Measurements from ENCODE around the gene EMC6.
A peak's percentile ranks its signal among the peaks of the same experiment; 100 is the strongest.

EMC6 gene

GRCh38 chr17:3636154-3636907 lies 32.3 kb upstream of the EMC6 start, which contains the start of the genes CTNS and SHPK:
TSS of gene CTNS (plus strand) at chr17:3636760. CDS start at chr17:3640207, 3,447 bp downstream.
TSS of gene SHPK (minus strand) at chr17:3636250. CDS start at chr17:3636219, 31 bp downstream.
- Histone ChIP-seq H2AFZ (ENCODE audit: low read depth) (peak within 1 kb of the TSS; percentile 57), H3K4me3 (IDR thresholded peaks at IDR 0.05; ENCODE audit: insufficient read depth, low read depth, low read length) (no peak within 1 kb of the TSS), H3K27me3 (ENCODE audit: insufficient read depth, low read depth) (no peaks in the 10 kb centered on the region), H3K9ac (peak within 1 kb of the TSS; percentile 53; the same call in 1 of the 2 replicates), H4K20me1 (ENCODE audit: insufficient read depth) (no peaks in the 10 kb centered on the region), H3K27ac (peak within 1 kb of the TSS; percentile 54), H3K4me2 (peak within 1 kb of the TSS; percentile 54), H3K36me3 (ENCODE audit: insufficient read depth) (no peaks in the 10 kb centered on the region), H3K4me1 (ENCODE audit: low read depth, poor library complexity, severe bottlenecking) (peaks cover 30% of the 10 kb centered on the region), H3K79me2 (ENCODE audit: insufficient read depth, low read depth) (no peaks in the 10 kb centered on the region; the same call in 1 of the 2 replicates)
- no peak for TF ChIP-seq CTCF (conservative IDR thresholded peaks at IDR 0.05; ENCODE audit: low read depth, low read length)

- no peak for TF ChIP-seq CTCF (conservative IDR thresholded peaks at IDR 0.05; ENCODE audit: low read depth, low read length)
- Histone ChIP-seq H3K9ac (peak overlapping the region; percentile 53; the same call in 1 of the 2 replicates), H3K27me3 (ENCODE audit: insufficient read depth, low read depth) (no peaks in the 10 kb centered on the region), H3K4me2 (peak overlapping the region; percentile 54), H3K36me3 (ENCODE audit: insufficient read depth) (no peaks in the 10 kb centered on the region), H3K27ac (peak overlapping the region; percentile 54; the same call in 1 of the 2 replicates), H3K4me1 (ENCODE audit: low read depth, poor library complexity, severe bottlenecking) (peaks cover 34% of the 10 kb centered on the region), H4K20me1 (ENCODE audit: insufficient read depth) (no peaks in the 10 kb centered on the region), H3K4me3 (IDR thresholded peaks at IDR 0.05; ENCODE audit: insufficient read depth, low read depth, low read length) (no peak overlapping the region), H3K79me2 (ENCODE audit: insufficient read depth, low read depth) (no peaks in the 10 kb centered on the region; the same call in 1 of the 2 replicates), H2AFZ (ENCODE audit: low read depth) (peak overlapping the region; percentile 57)
Observed at GRCh38 chr17:3636908-3637373, 31.7 kb upstream of the EMC6 start.

- Histone ChIP-seq H4K20me1 (ENCODE audit: insufficient read depth) (no peaks in the 10 kb centered on the region), H3K4me2 (peak overlapping the region; percentile 71), H3K4me1 (ENCODE audit: low read depth, poor library complexity, severe bottlenecking) (peaks cover 34% of the 10 kb centered on the region), H3K9ac (peak overlapping the region; percentile 66), H3K27me3 (ENCODE audit: insufficient read depth, low read depth) (no peaks in the 10 kb centered on the region), H3K79me2 (ENCODE audit: insufficient read depth, low read depth) (no peaks in the 10 kb centered on the region; the same call in 1 of the 2 replicates), H3K36me3 (ENCODE audit: insufficient read depth) (no peaks in the 10 kb centered on the region), H2AFZ (ENCODE audit: low read depth) (peak overlapping the region; percentile 60), H3K27ac (peak overlapping the region; percentile 97), H3K4me3 (IDR thresholded peaks at IDR 0.05; ENCODE audit: insufficient read depth, low read depth, low read length) (no peak overlapping the region)
- no peak for TF ChIP-seq CTCF (conservative IDR thresholded peaks at IDR 0.05; ENCODE audit: low read depth, low read length)
Observed at GRCh38 chr17:3639981-3640596, 28.5 kb upstream of the EMC6 start.

- Histone ChIP-seq H3K79me2 (ENCODE audit: insufficient read depth, low read depth) (no peaks in the 10 kb centered on the region; the same call in 1 of the 2 replicates), H3K4me2 (peak overlapping the region; percentile 71), H3K27ac (peak overlapping the region; percentile 97), H4K20me1 (ENCODE audit: insufficient read depth) (no peaks in the 10 kb centered on the region), H3K4me1 (ENCODE audit: low read depth, poor library complexity, severe bottlenecking) (peaks cover 34% of the 10 kb centered on the region), H3K9ac (peak overlapping the region; percentile 66; the same call in 1 of the 2 replicates), H3K4me3 (IDR thresholded peaks at IDR 0.05; ENCODE audit: insufficient read depth, low read depth, low read length) (no peak overlapping the region), H3K27me3 (ENCODE audit: insufficient read depth, low read depth) (no peaks in the 10 kb centered on the region), H3K36me3 (ENCODE audit: insufficient read depth) (no peaks in the 10 kb centered on the region), H2AFZ (ENCODE audit: low read depth) (no peak overlapping the region)
- TF ChIP-seq CTCF (conservative IDR thresholded peaks at IDR 0.05; ENCODE audit: low read depth, low read length) = no peak
Observed at GRCh38 chr17:3641014-3641413, 27.6 kb upstream of the EMC6 start.

Data from KMS-11 (cell line).